Hepatocyte (in vitro differentiated cells): Measurements from ENCODE around the gene TCF7L1. TPM values are rescaled to one million over a fixed set of nuclear protein-coding genes. Genes with fewer than 3 reads are reported as not detected.
A peak's percentile ranks its signal among the peaks of the same experiment; 100 is the strongest.

Experiments used
- DNase-seq: peaks from one replicate; pipeline ENCODE4 v3.0.0-alpha.2; 2016; ENCODE audit warnings: low spot score
- H2AFZ ChIP-seq: fragments of 200-600 bp; sonication (generic); 2 replicates; pipeline ENCODE4 v1.6.0; 2016; ENCODE audit warnings: antibody characterized with exemption, mild to moderate bottlenecking
- H3K27ac ChIP-seq: fragments of 200-600 bp; sonication (generic); 2 replicates; pipeline ENCODE4 v1.5.1; 2016; ENCODE audit warnings: mild to moderate bottlenecking
- H3K27me3 ChIP-seq: fragments of 200-600 bp; sonication (generic); 2 replicates; pipeline ENCODE4 v1.6.1; 2016
- H3K36me3 ChIP-seq: fragments of 200-600 bp; sonication (generic); replicated peaks from 2 replicates; pipeline ENCODE4 v1.5.1; 2016; ENCODE audit warnings: low read depth; ENCODE audit not compliant: insufficient read depth
- H3K4me1 ChIP-seq: fragments of 200-600 bp; sonication (generic); 2 replicates; pipeline ENCODE4 v1.5.1; 2016; ENCODE audit warnings: mild to moderate bottlenecking, moderate library complexity; ENCODE audit not compliant: insufficient read depth
- H3K4me2 ChIP-seq: fragments of 200-600 bp; sonication (generic); 2 replicates; pipeline ENCODE4 v1.6.0; 2016
- H3K4me3 ChIP-seq: fragments of 200-600 bp; sonication (generic); 2 replicates; pipeline ENCODE4 v1.5.1; 2016; ENCODE audit warnings: mild to moderate bottlenecking
- H3K79me2 ChIP-seq: fragments of 200-600 bp; sonication (generic); 2 replicates; pipeline ENCODE4 v1.6.0; 2017; ENCODE audit warnings: mild to moderate bottlenecking
- H3K9me2 ChIP-seq: fragments of 200-600 bp; sonication (generic); replicated peaks from 2 replicates; pipeline ENCODE4 v1.6.0; 2017; ENCODE audit warnings: mild to moderate bottlenecking; ENCODE audit not compliant: insufficient read depth
- H3K9me3 ChIP-seq: fragments of 200-600 bp; sonication (generic); 2 replicates; pipeline ENCODE4 v1.5.1; 2016; ENCODE audit warnings: low read depth, mild to moderate bottlenecking
- H4K20me1 ChIP-seq: fragments of 200-600 bp; sonication (generic); 2 replicates; pipeline ENCODE4 v1.6.0; 2016; ENCODE audit warnings: mild to moderate bottlenecking; ENCODE audit not compliant: insufficient read depth, poor library complexity, severe bottlenecking
- CTCF ChIP-seq: fragments of 200-600 bp; sonication (generic); IDR thresholded peaks from 2 replicates; pipeline ENCODE4 v1.5.1; 2016; ENCODE audit warnings: antibody characterized with exemption, mild to moderate bottlenecking; ENCODE audit not compliant: poor library complexity
- EZH2 ChIP-seq: fragments of 200-600 bp; sonication (generic); IDR thresholded peaks from 2 replicates; pipeline ENCODE4 v1.6.1; 2016; ENCODE audit warnings: antibody characterized with exemption, mild to moderate bottlenecking, borderline replicate concordance
- EZH2phosphoT487 ChIP-seq: fragments of 200-600 bp; sonication (generic); IDR thresholded peaks from one replicate; pipeline ENCODE4 v1.6.1; 2018; ENCODE audit warnings: antibody characterized with exemption, mild to moderate bottlenecking, low read depth, moderate library complexity; ENCODE audit not compliant: unreplicated experiment, severe bottlenecking
- WGBS: methylation state at CpG from one replicate; pipeline ENCODE4 v1.1.6; 2016; ENCODE audit warnings: low lambda C conversion rate; ENCODE audit errors: missing lambda C conversion rate; 5-methylcytosine and 5-hydroxymethylcytosine counted together
- polyA plus RNA-seq: library from polyadenylated mRNA; unstranded; fragments of >200 nt; fragmentation: Nextera tagmentation; extraction: Ambion mirVana; gene quantifications from 2 replicates; pipeline ENCODE4 v1.2.1, GENCODE V29; 2016
- total RNA-seq: library from RNA; depleted of rRNA; stranded (reverse); fragments of >200 nt; gene quantifications from 2 replicates; pipeline ENCODE4 v1.2.3, GENCODE V29; 2014

Gene TCF7L1
- total and polyA plus RNA-seq, 2 experiments from 2014 or later = 3.7 to 20.6 TPM

DNA sequence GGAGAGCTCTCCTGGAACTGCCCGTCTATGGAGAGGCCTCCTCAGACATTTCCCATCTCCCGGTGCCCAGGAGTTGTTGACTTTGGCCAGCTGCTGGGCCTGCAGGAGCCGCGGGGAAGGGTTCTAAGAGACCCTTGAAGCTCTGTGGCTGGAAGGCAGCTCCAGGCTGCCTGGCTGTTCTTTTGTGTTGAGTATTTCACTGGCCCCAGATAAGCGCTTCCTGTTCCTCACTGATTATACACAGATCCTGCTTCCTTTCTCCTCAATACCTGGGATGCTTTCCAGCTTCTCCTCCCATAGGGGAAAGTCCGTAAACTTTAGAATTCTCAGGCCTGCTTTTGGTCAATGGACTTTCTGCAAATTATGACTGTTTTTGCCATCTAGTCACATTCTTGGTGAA, 136.8 kb downstream of the TCF7L1 start:
- TF ChIP-seq CTCF (no peak), EZH2 (no peak), EZH2phosphoT487 (no peak)
- no peaks in the 10 kb centered on the region for H3K9me2 ChIP-seq
- no peaks in the 10 kb centered on the region for H3K27me3 ChIP-seq
- no peak overlapping the region for H3K4me2 ChIP-seq
- no peak overlapping the region for H2AFZ ChIP-seq
- no peaks in the 10 kb centered on the region for H3K36me3 ChIP-seq
- no peak overlapping the region for H3K4me3 ChIP-seq
- DNase-seq = no peak
- peaks cover 20% of the 10 kb centered on the region for H3K4me1 ChIP-seq
- peaks cover 36% of the 10 kb centered on the region for H3K79me2 ChIP-seq
- no peaks in the 10 kb centered on the region for H3K9me3 ChIP-seq
- WGBS = 29% methylated on average over 6 of the region's 6 CpGs
- H3K27ac ChIP-seq = no peak overlapping the region
- H4K20me1 ChIP-seq = peaks cover 8% of the 10 kb centered on the region

DNA sequence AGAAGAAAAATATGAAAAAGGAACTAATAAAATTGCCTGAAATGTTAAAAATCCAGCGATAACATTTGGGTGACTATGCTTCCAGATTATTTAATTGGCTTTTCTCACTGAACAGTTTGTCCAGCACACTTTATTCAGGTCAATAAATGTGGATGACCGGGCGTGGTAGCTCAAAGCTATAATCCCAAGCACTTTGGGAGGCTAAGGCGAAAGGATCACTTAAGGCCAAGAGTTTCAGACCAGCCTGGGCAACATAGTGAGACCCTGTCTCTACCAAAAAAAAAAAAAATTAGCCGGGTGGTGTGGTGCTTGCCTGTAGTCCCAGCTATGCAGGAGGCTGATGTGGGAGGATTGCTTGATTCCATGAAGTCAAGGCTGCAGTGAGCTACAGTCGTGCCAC, 139.2 kb downstream of the TCF7L1 start:
- Histone ChIP-seq H4K20me1 (peaks cover 8% of the 10 kb centered on the region), H3K9me3 (no peaks in the 10 kb centered on the region), H2AFZ (no peak overlapping the region), H3K9me2 (no peaks in the 10 kb centered on the region), H3K27ac (no peak overlapping the region), H3K4me1 (peaks cover 28% of the 10 kb centered on the region), H3K79me2 (peaks cover 44% of the 10 kb centered on the region), H3K36me3 (no peaks in the 10 kb centered on the region), H3K4me2 (no peak overlapping the region), H3K4me3 (no peak overlapping the region), H3K27me3 (no peaks in the 10 kb centered on the region)
- TF ChIP-seq CTCF (no peak), EZH2phosphoT487 (no peak), EZH2 (no peak)
- no peak for DNase-seq
- 77% methylated on average over 6 of the region's 6 CpGs for WGBS

DNA sequence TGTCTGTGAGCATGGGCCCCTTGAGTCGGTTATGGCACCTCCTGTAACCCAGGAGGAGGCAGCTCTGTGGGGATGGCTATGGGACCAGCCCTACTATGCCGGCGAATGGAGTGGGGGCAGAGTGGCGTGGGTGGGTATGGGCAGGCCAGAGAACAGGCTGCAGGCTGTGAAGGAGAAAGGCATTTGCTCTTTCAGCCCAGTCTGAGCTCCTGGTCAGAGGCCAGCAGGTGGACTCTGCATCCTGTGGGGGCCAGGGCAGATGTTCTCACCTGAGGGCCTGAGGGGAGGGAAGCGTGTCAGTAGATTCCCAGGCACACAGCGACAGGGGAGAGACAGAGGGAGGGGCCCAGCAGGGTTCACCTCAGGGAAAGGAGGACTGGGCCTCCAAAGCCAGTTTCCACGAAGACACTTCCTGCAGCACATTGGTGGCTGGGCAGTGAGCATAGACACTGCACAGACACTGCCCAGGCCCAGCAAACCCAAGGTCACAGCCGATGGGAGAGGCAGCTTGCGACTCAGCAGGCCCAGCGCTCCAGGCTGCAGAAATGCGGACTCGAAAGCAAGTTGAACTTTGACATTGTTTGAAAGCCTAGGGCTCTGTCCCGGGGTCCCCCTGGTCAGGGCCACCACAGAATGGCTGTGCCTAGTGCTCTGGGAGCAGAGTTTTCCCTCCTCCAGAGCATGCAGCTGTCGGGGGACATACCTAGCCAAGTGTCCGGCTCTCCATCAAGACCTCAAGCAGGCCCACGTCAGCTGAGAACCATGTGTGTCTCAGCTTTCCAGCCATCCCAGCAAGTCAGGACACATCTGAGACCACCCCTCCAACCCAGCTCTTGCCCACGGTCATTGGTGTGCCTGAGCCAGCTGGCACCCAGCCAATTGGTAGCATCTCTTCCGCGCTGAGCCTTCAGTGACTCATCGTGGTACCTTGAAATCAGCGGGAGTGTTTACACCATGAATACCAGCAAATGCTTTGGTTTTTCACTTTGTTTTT, 140.8 kb downstream of the TCF7L1 start:
- Histone ChIP-seq H2AFZ (no peak overlapping the region), H3K36me3 (no peaks in the 10 kb centered on the region), H3K4me3 (no peak overlapping the region), H3K27me3 (no peaks in the 10 kb centered on the region), H3K4me1 (peaks cover 41% of the 10 kb centered on the region), H3K9me2 (no peaks in the 10 kb centered on the region), H3K4me2 (no peak overlapping the region), H3K27ac (no peak overlapping the region), H4K20me1 (peaks cover 8% of the 10 kb centered on the region), H3K79me2 (peaks cover 45% of the 10 kb centered on the region), H3K9me3 (no peaks in the 10 kb centered on the region)
- peak; percentile 67 for DNase-seq
- 59% methylated on average over 21 of the region's 21 CpGs for WGBS
- TF ChIP-seq EZH2phosphoT487 = no peak
- TF ChIP-seq EZH2 = no peak
- no peak for TF ChIP-seq CTCF
